Psoas muscle (tissue), 8 donors: ENCODE results near the gene PDCL2. TPM values are rescaled to one million over a fixed set of nuclear protein-coding genes. Genes with fewer than 3 reads are reported as not detected.

Experiments used
- ATAC-seq, 4 donors: fragments of 200-7000 bp; cut with Tn5 transposase; one replicate each; pipeline ENCODE4 v1.9.1; 2020; ENCODE audit warnings: moderate library complexity in 3 of 4, mild to moderate bottlenecking in 2 of 4
- DNase-seq, 2 donors: peaks; one replicate each; pipeline ENCODE4 v3.0.0-alpha.2; 2020
- H3K27ac ChIP-seq: fragments of 200-600 bp; one replicate; pipeline ENCODE4 v1.8.0; 2022
- H3K27me3 ChIP-seq, 3 donors: fragments of 200-600 bp in 1 of 3; one replicate each; pipeline versions ENCODE4 v1.6.1 to v1.8.0; 2013 to 2022; ENCODE audit warnings: low read length in 2 of 3, mild to moderate bottlenecking in 2 of 3, moderate library complexity in 1 of 3; ENCODE audit not compliant: insufficient read depth in 3 of 3
- H3K36me3 ChIP-seq, 2 donors: fragments of 200-600 bp in 1 of 2; one replicate each; pipeline versions ENCODE4 v1.6.1 to v1.8.0; 2013 to 2022; ENCODE audit warnings: low read depth in 1 of 2, mild to moderate bottlenecking in 1 of 2, moderate library complexity in 1 of 2; ENCODE audit not compliant: insufficient read depth in 1 of 2
- H3K4me1 ChIP-seq: fragments of 200-600 bp; one replicate; pipeline ENCODE4 v1.8.0; 2022
- H3K4me3 ChIP-seq: fragments of 200-600 bp; one replicate; pipeline ENCODE4 v1.8.0; 2022; ENCODE audit warnings: mild to moderate bottlenecking
- H3K9me3 ChIP-seq: fragments of 200-600 bp; one replicate; pipeline ENCODE4 v1.8.0; 2022
- CTCF ChIP-seq: fragments of 200-600 bp; IDR thresholded peaks from one replicate; pipeline ENCODE4 v1.8.0; 2022; ENCODE audit warnings: antibody characterized with exemption
- WGBS, 3 donors: extraction: QIAGEN DNeasy Blood & Tissue Kit; methylation state at CpG; one replicate each; pipeline versions ENCODE4 v1.1.6 to v1.1.7; 2013; 5-methylcytosine and 5-hydroxymethylcytosine counted together
- intact Hi-C, 2 donors: fragments of 100-400 bp; cut with DNase I; formaldehyde crosslinking; loops; one replicate each; pipeline versions ENCODE4 v1.11.0 to v1.14.2; 2022
- polyA plus RNA-seq, 3 donors: library from polyadenylated mRNA; stranded (reverse); fragments of 200-250 nt; gene quantifications; one replicate each; pipeline ENCODE4 v1.2.3, GENCODE V29; 2013
- total RNA-seq, 4 donors: library from RNA; stranded (reverse); fragmentation: NEBNext Ultra II Directional in 2 of 4; extraction: Animal tissue kit (Norgen Biotek cat#: 25700) in 2 of 4; gene quantifications; one replicate each; pipeline versions ENCODE4 v1.2.1 to v1.2.4, GENCODE V29; 2021 to 2023
- donor health status: healthy with polysubstance abuse.
- donor health status: DM: no; HTN: no; CAD: no; lungs with moderate emphysema.
- donor health status: Bipolar disorder and iron deficiency.
- donor health status: healthy.
- donor health status: DM: yes; HTN: yes; CAD: no.
- donor health status: DM: no; HTN: no; CAD: no.
- donor health status: DM: no; HTN: no; CAD: no.
- donor health status: DM: yes; HTN: yes; CAD: no.

Gene PDCL2
- total and polyA plus RNA-seq, 7 donors, result not detected

- 0% methylated on average over 4 to 16 of the region's 16 CpGs for WGBS, 3 donors
- intact Hi-C loops, result loop anchor here (2.0 to 10.0 kb wide), 5 partner anchors 109 to 306 kb away; partner anchors contain the start of genes EXOC1 (in 1 of the 2), SRD5A3 (in 1 of the 2) and TMEM165 (in 1 of the 2)
- DNase-seq, result no peak
Observed at GRCh38 chr4:55546506-55546755, 45.6 kb downstream of the PDCL2 start.

GRCh38 chr4:55545641-55546505 is 46.2 kb downstream of the PDCL2 start:
- intact Hi-C loops, result loop anchor here (2.0 to 10.0 kb wide), 5 partner anchors 109 to 306 kb away; partner anchors contain the start of genes EXOC1 (in 1 of the 2), SRD5A3 (in 1 of the 2) and TMEM165 (in 1 of the 2)
- ATAC-seq (peak; percentile 65 to 77 (median 72)), DNase-seq (peak; percentile 84 to 92)
- Histone ChIP-seq H3K4me3 (peak overlapping the region; percentile 97), H3K27me3 (no peaks in the 10 kb centered on the region), H3K36me3 (no peaks in the 10 kb centered on the region), H3K27ac (peak overlapping the region; percentile 96), H3K9me3 (no peaks in the 10 kb centered on the region), H3K4me1 (peaks cover 18% of the 10 kb centered on the region)
- no peak for TF ChIP-seq CTCF
- 0% methylated on average over 52 to 87 of the region's 87 CpGs for WGBS, 3 donors

More at GRCh38 chr4:55546506-55546755, 45.6 kb downstream of the PDCL2 start:
- H3K27me3 ChIP-seq, result no peaks in the 10 kb centered on the region
- peak overlapping the region; percentile 97 for H3K4me3 ChIP-seq
- TF ChIP-seq CTCF, result no peak
- H3K27ac ChIP-seq, result peak overlapping the region; percentile 96
- no peaks in the 10 kb centered on the region for H3K36me3 ChIP-seq
- H3K4me1 ChIP-seq, result peaks cover 18% of the 10 kb centered on the region
- no peaks in the 10 kb centered on the region for H3K9me3 ChIP-seq
- ATAC-seq, result peak; percentile 88 to 91 (median 90)

GRCh38 chr4:55545151-55545550 is 46.9 kb downstream of the PDCL2 start:
- ATAC-seq, result no peak

GRCh38 chr4:55543858-55544257 is 48.2 kb downstream of the PDCL2 start:
- Histone ChIP-seq H3K27ac (no peak overlapping the region), H3K9me3 (no peaks in the 10 kb centered on the region), H3K4me3 (no peak overlapping the region), H3K36me3 (no peaks in the 10 kb centered on the region), H3K4me1 (peaks cover 18% of the 10 kb centered on the region), H3K27me3 (no peaks in the 10 kb centered on the region)
- intact Hi-C loops, result loop anchor here in 1 of 2 donors (10.0 kb wide), 1 partner anchor 109 kb away; no protein-coding TSS in a partner anchor
- no peak for DNase-seq
- TF ChIP-seq CTCF, result no peak
- no peak for ATAC-seq

More at GRCh38 chr4:55545151-55545550, 46.9 kb downstream of the PDCL2 start:
- H3K9me3 ChIP-seq, result no peaks in the 10 kb centered on the region
- no peak for DNase-seq
- WGBS, 3 donors, result 6 to 9% (median 8%) methylated on average over 6 of the region's 6 CpGs
- intact Hi-C loops, result loop anchor here (5.0 to 10.0 kb wide), 4 partner anchors 108 to 307 kb away; partner anchors contain the start of genes EXOC1 (in 1 of the 2) and TMEM165 (in 1 of the 2)
- H3K4me3 ChIP-seq, result peak overlapping the region; percentile 97
- peak overlapping the region; percentile 96 for H3K27ac ChIP-seq
- no peaks in the 10 kb centered on the region for H3K36me3 ChIP-seq
- peaks cover 18% of the 10 kb centered on the region for H3K4me1 ChIP-seq
- no peaks in the 10 kb centered on the region for H3K27me3 ChIP-seq
- no peak for TF ChIP-seq CTCF
